ENCODE measurements around the gene GSTM4. TPM values are rescaled to one million over a fixed set of nuclear protein-coding genes. Genes with fewer than 3 reads are reported as not detected.

GSTM4 gene
- total and polyA plus RNA-seq, 9 of the 15 experiments (the other 6 are each of a cell fraction or from before 2014, with no cell fraction given): 18.8 to 53.4 (median 38.8) TPM

- no peaks in the 10 kb centered on the region for H4K20me1 ChIP-seq (replicated peaks; ENCODE audit: control insufficient read depth, insufficient read depth, low read length)
- no peak overlapping the region for H3K4me3 ChIP-seq
- intact Hi-C loops (cut with micrococcal nuclease) (loop anchor here (2.0 to 10.0 kb wide), 4 partner anchors 60 to 473 kb away; partner anchors contain the start of genes AHCYL1 and UBL4B), in situ Hi-C loops (cut with MboI) (loop anchor here (5.0 to 10.0 kb wide), 3 partner anchors 130 to 373 kb away; no protein-coding TSS in a partner anchor)
- no peaks in the 10 kb centered on the region for H3K36me3 ChIP-seq (ENCODE audit: control insufficient read depth, insufficient read depth, low read length)
- no peaks in the 10 kb centered on the region for H3K9me1 ChIP-seq (ENCODE audit: control insufficient read depth, insufficient read depth, low read length)
- no peak overlapping the region for H3K4me2 ChIP-seq (ENCODE audit: insufficient read depth, low read length)
- H3K9me3 ChIP-seq (replicated peaks; ENCODE audit: control insufficient read depth, insufficient read depth, low read depth, low read length): no peaks in the 10 kb centered on the region; the same call in 1 of the 2 replicates
- CTCF ChIA-PET (ENCODE audit: low intra/inter-chr PET ratio): interaction anchor here (1.4 to 6.9 kb wide), 3 partner anchors 95 to 135 kb away, joined by 5 to 77 read pairs (median 7); no protein-coding TSS in a partner anchor
- ATAC-seq: no peak
- H3K27me3 ChIP-seq (ENCODE audit: control insufficient read depth in 2 of 2, insufficient read depth in 2 of 2, low read length in 2 of 2): no peaks in the 10 kb centered on the region; a peak in 1 of 5 replicates
- no TSS peak for BruUV-seq (replicated peaks)
- H3K27ac ChIP-seq (ENCODE audit: extremely low read depth, low read depth, low read length): no peak overlapping the region
- no peak overlapping the region; a peak in 1 of 4 replicates for H3K9ac ChIP-seq (ENCODE audit: insufficient read depth in 1 of 2, low read depth in 2 of 2, low read length in 2 of 2)
- H2AFZ ChIP-seq (ENCODE audit: low read depth, low read length): no peak overlapping the region
- H3K79me2 ChIP-seq (ENCODE audit: control insufficient read depth, insufficient read depth, low read length): no peaks in the 10 kb centered on the region
- WGBS (ENCODE audit: insufficient coverage, low coverage, missing lambda C conversion rate): 44% methylated on average over 2 of the region's 2 CpGs
- peaks cover 26 to 47% of the 10 kb centered on the region in 2 experiments for H3K4me1 ChIP-seq (replicated peaks in 1 of 2; ENCODE audit: control insufficient read depth in 2 of 2, insufficient read depth in 2 of 2, low read length in 2 of 2)
- no peak for FAIRE-seq
- DNase-seq (ENCODE audit: extremely low read depth in 1 of 4, low spot score in 3 of 4): no peak
- POLR2A ChIA-PET: interaction anchor here (1.0 to 6.4 kb wide), 6 partner anchors 14 to 133 kb away, joined by 3 to 44 read pairs (median 12); partner anchors contain the start of genes GNAI3 and GSTM4
- no peak for TF ChIP-seq SIN3B (IDR thresholded peaks at IDR 0.05; ENCODE audit: low read depth)
- TF ChIP-seq ZBTB33 (CRISPR knock-in tag; IDR thresholded peaks at IDR 0.05): no peak
- TF ChIP-seq NFE2 (IDR thresholded peaks at IDR 0.05; ENCODE audit: low read depth): no peak
- TF ChIP-seq TAL1 (IDR thresholded peaks at IDR 0.05): no peak
- TF ChIP-seq CBX3 (IDR thresholded peaks at IDR 0.05; ENCODE audit: borderline replicate concordance in 1 of 2, low read length in 2 of 2): no peak
- no peak for TF ChIP-seq CHD7 (IDR thresholded peaks at IDR 0.05; ENCODE audit: low read depth, low read length)
- TF ChIP-seq ARNT (IDR thresholded peaks at IDR 0.05): no peak
- no peak for TF ChIP-seq E2F1 (CRISPR knock-in tag; IDR thresholded peaks at IDR 0.05)
Observed at GRCh38 chr1:109641861-109642260, 14.0 kb upstream of the GSTM4 start.

Data from K562 (cell line).